ENCODE measurements around the gene EGLN3. TPM values are rescaled to one million over a fixed set of nuclear protein-coding genes. Genes with fewer than 3 reads are reported as not detected.

EGLN3 gene
- total RNA-seq, 6 experiments from 2014 or later = 1.9 to 25.4 (median 2.1) TPM

DNA sequence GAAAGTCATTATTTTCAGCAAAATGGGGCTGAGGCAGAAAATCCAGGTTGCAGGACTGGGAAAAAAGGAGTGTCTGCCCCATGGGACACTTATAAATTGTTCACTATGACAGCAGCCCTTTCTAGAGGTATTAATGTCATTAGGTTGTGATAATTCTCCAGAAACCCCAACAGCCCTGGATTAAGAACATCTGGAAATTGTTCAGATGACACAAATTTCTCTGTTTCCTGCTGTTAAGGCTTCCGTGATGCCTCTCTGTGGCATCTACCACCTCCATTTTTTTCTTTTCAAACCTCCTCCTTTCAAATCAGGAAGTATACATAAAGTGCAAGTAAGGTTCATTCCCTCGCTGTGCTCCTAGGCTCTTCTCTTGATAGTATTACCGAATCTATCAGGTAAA is 25.6 kb downstream of the EGLN3 start:
- intact Hi-C loops (cut with DNase I) = no loop called here
- no peak for ATAC-seq
- no peak for DNase-seq
- H3K27ac ChIP-seq = no peak overlapping the region
- 68% methylated on average over 3 of the region's 3 CpGs for WGBS (ENCODE audit: insufficient coverage, low coverage, low lambda C conversion rate, missing lambda C conversion rate)
- H3K36me3 ChIP-seq = no peaks in the 10 kb centered on the region
- no peak overlapping the region for H3K4me3 ChIP-seq
- no peaks in the 10 kb centered on the region for H3K27me3 ChIP-seq
- no peaks in the 10 kb centered on the region for H3K9me3 ChIP-seq
- TF ChIP-seq POLR2A (IDR thresholded peaks at IDR 0.05) (no peak), CTCF (IDR thresholded peaks at IDR 0.05) (no peak)
- no peaks in the 10 kb centered on the region for H3K4me1 ChIP-seq

DNA sequence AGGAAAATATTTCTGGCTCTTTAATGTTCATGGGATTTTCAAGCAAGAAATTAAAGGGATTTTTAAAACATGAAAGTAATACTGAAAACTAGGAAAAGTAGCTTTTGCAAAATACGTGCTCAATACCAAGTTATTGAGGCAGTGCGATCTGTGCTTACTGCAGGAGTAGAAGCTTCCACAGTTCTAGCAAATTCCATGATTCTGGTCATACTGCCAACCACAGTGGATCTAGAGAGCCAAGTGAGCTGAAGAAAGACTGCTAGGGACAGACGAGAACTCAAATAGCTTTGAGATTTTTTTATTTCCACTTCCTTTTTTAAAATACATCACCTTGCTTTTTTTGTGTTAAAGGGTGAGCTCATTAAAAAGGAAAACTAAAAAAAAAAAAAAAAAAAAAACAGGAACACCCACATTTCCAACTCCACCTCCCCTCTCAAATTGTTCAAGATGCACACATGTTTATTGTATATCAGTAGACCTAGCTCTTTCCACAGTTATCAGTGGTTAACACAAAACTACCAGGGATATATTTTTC is 26.2 kb downstream of the EGLN3 start:
- 40% methylated on average over 3 of the region's 3 CpGs for WGBS (ENCODE audit: insufficient coverage, low coverage, low lambda C conversion rate, missing lambda C conversion rate)
- intact Hi-C loops (cut with DNase I) = no loop called here
- ATAC-seq (no peak), DNase-seq (no peak)
- TF ChIP-seq POLR2A (IDR thresholded peaks at IDR 0.05) = no peak
- H3K9me3 ChIP-seq = no peaks in the 10 kb centered on the region
- no peaks in the 10 kb centered on the region for H3K4me1 ChIP-seq
- H3K36me3 ChIP-seq = no peaks in the 10 kb centered on the region
- no peaks in the 10 kb centered on the region for H3K27me3 ChIP-seq
- no peak overlapping the region for H3K4me3 ChIP-seq
- no peak overlapping the region for H3K27ac ChIP-seq

GRCh38 chr14:33922125-33922524 is 28.7 kb downstream of the EGLN3 start:
- peak in 3 of 4 donors; percentile 16 to 74 (median 69) for ATAC-seq
- TF ChIP-seq CTCF (IDR thresholded peaks at IDR 0.05) (no peak), POLR2A (IDR thresholded peaks at IDR 0.05) (no peak)
- intact Hi-C loops (cut with DNase I) = no loop called here
- 46% methylated on average over 4 of the region's 4 CpGs for WGBS (ENCODE audit: insufficient coverage, low coverage, low lambda C conversion rate, missing lambda C conversion rate)
- DNase-seq = no peak
- H3K4me3 ChIP-seq = no peak overlapping the region
- no peaks in the 10 kb centered on the region for H3K9me3 ChIP-seq
- no peaks in the 10 kb centered on the region for H3K27me3 ChIP-seq
- H3K36me3 ChIP-seq = no peaks in the 10 kb centered on the region
- no peak overlapping the region for H3K27ac ChIP-seq
- no peaks in the 10 kb centered on the region for H3K4me1 ChIP-seq

DNA sequence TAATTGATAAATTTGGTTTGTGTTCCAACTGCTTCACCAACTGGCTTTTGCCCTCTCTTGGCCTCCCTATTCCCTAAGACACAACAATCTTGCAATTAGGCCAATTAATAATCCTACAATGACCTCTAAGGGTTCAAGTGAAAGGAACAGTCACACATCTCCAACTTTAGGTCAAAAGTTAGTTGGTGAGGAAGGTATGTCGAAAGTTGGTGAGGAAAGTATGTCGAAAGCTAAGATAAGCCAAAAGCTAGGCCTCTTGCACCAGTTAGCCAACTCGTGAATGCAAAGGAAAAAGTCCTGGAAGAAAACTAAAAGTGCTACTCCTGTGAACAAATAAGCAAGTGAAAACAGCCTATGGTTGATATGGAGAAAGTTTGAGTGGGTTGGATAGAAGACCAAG is 32.6 kb downstream of the EGLN3 start:
- H3K27me3 ChIP-seq = no peaks in the 10 kb centered on the region
- no peak overlapping the region for H3K4me3 ChIP-seq
- H3K4me1 ChIP-seq = no peaks in the 10 kb centered on the region
- no peaks in the 10 kb centered on the region for H3K36me3 ChIP-seq
- TF ChIP-seq CTCF (IDR thresholded peaks at IDR 0.05) (no peak), POLR2A (IDR thresholded peaks at IDR 0.05) (no peak)
- 61% methylated on average over 3 of the region's 3 CpGs for WGBS (ENCODE audit: insufficient coverage, low coverage, low lambda C conversion rate, missing lambda C conversion rate)
- no peaks in the 10 kb centered on the region for H3K9me3 ChIP-seq
- DNase-seq (no peak), ATAC-seq (no peak)
- intact Hi-C loops (cut with DNase I) = no loop called here
- no peak overlapping the region for H3K27ac ChIP-seq

GRCh38 chr14:33917661-33918060 is 33.2 kb downstream of the EGLN3 start:
- no peaks in the 10 kb centered on the region for H3K36me3 ChIP-seq
- no peaks in the 10 kb centered on the region for H3K9me3 ChIP-seq
- ATAC-seq = no peak
- no peaks in the 10 kb centered on the region for H3K4me1 ChIP-seq
- intact Hi-C loops (cut with DNase I) = no loop called here
- H3K27me3 ChIP-seq = no peaks in the 10 kb centered on the region
- TF ChIP-seq CTCF (IDR thresholded peaks at IDR 0.05) (no peak), POLR2A (IDR thresholded peaks at IDR 0.05) (no peak)
- no peak for DNase-seq
- 64% methylated on average over 1 of the region's 1 CpG for WGBS (ENCODE audit: insufficient coverage, low coverage, low lambda C conversion rate, missing lambda C conversion rate)
- no peak overlapping the region for H3K4me3 ChIP-seq
- H3K27ac ChIP-seq = no peak overlapping the region

Measured in right lobe of liver (tissue), 6 donors.